Astrocyte (in vitro differentiated cells and primary cell): ENCODE data around the gene FAM234B. TPM values are rescaled to one million over a fixed set of nuclear protein-coding genes. Genes with fewer than 3 reads are reported as not detected.

Experiments
- DNase-seq: peaks from one replicate; pipeline ENCODE4 v3.0.0-alpha.2; 2010; ENCODE audit warnings: low read depth
- FAIRE-seq: peaks from 2 replicates; lab custom pipeline; 2011; peaks lifted over from hg19 to GRCh38; lab: Jason Lieb, UNC
- H2AFZ ChIP-seq: 2 replicates; pipeline ENCODE4 v1.6.0; 2012; ENCODE audit warnings: low read depth, low read length, inconsistent platforms
- H3K27ac ChIP-seq: 2 replicates; pipeline ENCODE4 v1.5.1; 2011; ENCODE audit warnings: low read depth, low read length, inconsistent platforms
- H3K27me3 ChIP-seq: 2 replicates; pipeline ENCODE4 v1.6.0; 2011; ENCODE audit warnings: low read length, inconsistent platforms; ENCODE audit not compliant: insufficient read depth
- H3K36me3 ChIP-seq: 2 replicates; pipeline ENCODE4 v1.5.1; 2011; ENCODE audit warnings: low read length, inconsistent platforms; ENCODE audit not compliant: insufficient read depth
- H3K4me1 ChIP-seq: 2 replicates; pipeline ENCODE4 v1.5.1; 2011; ENCODE audit warnings: low read length, inconsistent platforms; ENCODE audit not compliant: insufficient read depth
- H3K4me2 ChIP-seq: 2 replicates; pipeline ENCODE4 v1.6.0; 2012; ENCODE audit warnings: low read length, inconsistent platforms
- H3K4me3 ChIP-seq: 2 replicates; pipeline ENCODE4 v1.5.1; 2011; ENCODE audit warnings: low read depth, mild to moderate bottlenecking, low read length, inconsistent platforms; ENCODE audit not compliant: insufficient read depth
- H3K79me2 ChIP-seq: 2 replicates; pipeline ENCODE4 v1.6.0; 2012; ENCODE audit warnings: mild to moderate bottlenecking, low read length, inconsistent platforms; ENCODE audit not compliant: insufficient read depth
- H3K9ac ChIP-seq: 2 replicates; pipeline ENCODE4 v1.6.0; 2012; ENCODE audit warnings: mild to moderate bottlenecking, low read length, inconsistent platforms
- H3K9me3 ChIP-seq: 2 replicates; pipeline ENCODE4 v1.5.1; 2012; ENCODE audit warnings: low read depth, mild to moderate bottlenecking, low read length, inconsistent platforms; ENCODE audit not compliant: insufficient read depth
- H4K20me1 ChIP-seq: 2 replicates; pipeline ENCODE4 v1.6.0; 2012; ENCODE audit warnings: low read length, inconsistent platforms; ENCODE audit not compliant: insufficient read depth
- H3K27ac Mint-ChIP-seq: one replicate; pipeline ENCODE4 v1.8.0; 2021; ENCODE audit warnings: mild to moderate bottlenecking, mixed read lengths; ENCODE audit not compliant: unreplicated experiment
- H3K27me3 Mint-ChIP-seq: one replicate; pipeline ENCODE4 v1.8.0; 2021; ENCODE audit warnings: low read depth, mixed read lengths; ENCODE audit not compliant: unreplicated experiment
- H3K36me3 Mint-ChIP-seq: one replicate; pipeline ENCODE4 v1.8.0; 2021; ENCODE audit warnings: low read depth, mixed read lengths; ENCODE audit not compliant: unreplicated experiment
- H3K4me1 Mint-ChIP-seq: one replicate; pipeline ENCODE4 v1.8.0; 2021; ENCODE audit warnings: low read depth, mixed read lengths; ENCODE audit not compliant: unreplicated experiment
- H3K4me3 Mint-ChIP-seq: one replicate; pipeline ENCODE4 v1.8.0; 2021; ENCODE audit warnings: mild to moderate bottlenecking, moderate library complexity, mixed read lengths; ENCODE audit not compliant: unreplicated experiment
- H3K9me3 Mint-ChIP-seq: one replicate; pipeline ENCODE4 v1.8.0; 2021; ENCODE audit warnings: mild to moderate bottlenecking, mixed read lengths; ENCODE audit not compliant: unreplicated experiment
- CTCF ChIP-seq: IDR thresholded peaks from 2 replicates; pipeline ENCODE4 v1.5.1; 2011; ENCODE audit warnings: low read depth, mild to moderate bottlenecking, inconsistent platforms, low read length, moderate library complexity; ENCODE audit not compliant: insufficient read depth
- EZH2 ChIP-seq: IDR thresholded peaks from 2 replicates; pipeline ENCODE4 v1.6.1; 2012; ENCODE audit warnings: mild to moderate bottlenecking, low read length, inconsistent platforms; ENCODE audit not compliant: insufficient read depth
- total RNA-seq: library from RNA; stranded (reverse); gene quantifications from 2 replicates; pipeline ENCODE4 v1.2.1, GENCODE V29; 2021

FAM234B gene
- total RNA-seq, 1 donor from 2014 or later = 6.2 TPM

GRCh38 chr12:13127444-13127843 is 83.3 kb downstream of the FAM234B start:
- Mint-ChIP-seq H3K9me3 (peaks cover 2% of the 10 kb centered on the region), H3K27me3 (no peaks in the 10 kb centered on the region), H3K36me3 (no peaks in the 10 kb centered on the region), H3K4me1 (peaks cover 21% of the 10 kb centered on the region), H3K4me3 (no peak overlapping the region), H3K27ac (no peak overlapping the region)
- no peaks in the 10 kb centered on the region for H3K36me3 ChIP-seq
- peaks cover 12% of the 10 kb centered on the region for H3K4me1 ChIP-seq
- no peaks in the 10 kb centered on the region for H4K20me1 ChIP-seq
- H2AFZ ChIP-seq = no peak overlapping the region
- no peaks in the 10 kb centered on the region for H3K79me2 ChIP-seq
- H3K9ac ChIP-seq = no peak overlapping the region
- H3K4me3 ChIP-seq = no peak overlapping the region
- TF ChIP-seq EZH2 (no peak), CTCF (no peak)
- no peak overlapping the region for H3K4me2 ChIP-seq
- FAIRE-seq = no peak
- no peak for DNase-seq
- no peaks in the 10 kb centered on the region for H3K9me3 ChIP-seq
- H3K27ac ChIP-seq = no peak overlapping the region
- H3K27me3 ChIP-seq = no peaks in the 10 kb centered on the region

GRCh38 chr12:13128291-13128965 is 84.2 kb downstream of the FAM234B start:
- Histone ChIP-seq H3K27ac (no peak overlapping the region), H2AFZ (no peak overlapping the region), H3K9me3 (no peaks in the 10 kb centered on the region), H3K9ac (no peak overlapping the region), H3K27me3 (no peaks in the 10 kb centered on the region), H3K36me3 (no peaks in the 10 kb centered on the region), H3K4me3 (no peak overlapping the region), H3K4me2 (no peak overlapping the region), H3K79me2 (no peaks in the 10 kb centered on the region), H4K20me1 (no peaks in the 10 kb centered on the region), H3K4me1 (peaks cover 12% of the 10 kb centered on the region)
- DNase-seq = no peak
- FAIRE-seq = no peak
- Mint-ChIP-seq H3K27me3 (no peaks in the 10 kb centered on the region), H3K27ac (no peak overlapping the region), H3K4me3 (no peak overlapping the region), H3K9me3 (no peaks in the 10 kb centered on the region), H3K36me3 (no peaks in the 10 kb centered on the region), H3K4me1 (peaks cover 24% of the 10 kb centered on the region)
- no peak for TF ChIP-seq EZH2
- no peak for TF ChIP-seq CTCF

- H3K9me3 Mint-ChIP-seq = no peaks in the 10 kb centered on the region
- Histone ChIP-seq H3K36me3 (no peaks in the 10 kb centered on the region), H3K9ac (no peak overlapping the region), H3K4me1 (peaks cover 12% of the 10 kb centered on the region), H3K79me2 (no peaks in the 10 kb centered on the region), H3K4me3 (no peak overlapping the region), H3K27me3 (no peaks in the 10 kb centered on the region), H4K20me1 (no peaks in the 10 kb centered on the region), H2AFZ (no peak overlapping the region), H3K4me2 (peak overlapping the region; percentile 33), H3K27ac (no peak overlapping the region), H3K9me3 (no peaks in the 10 kb centered on the region)
- no peak overlapping the region for H3K4me3 Mint-ChIP-seq
- DNase-seq (no peak), FAIRE-seq (peak; percentile 68)
- TF ChIP-seq CTCF (no peak), EZH2 (no peak)
- no peak overlapping the region for H3K27ac Mint-ChIP-seq
- no peaks in the 10 kb centered on the region for H3K27me3 Mint-ChIP-seq
- peaks cover 20% of the 10 kb centered on the region for H3K4me1 Mint-ChIP-seq
- no peaks in the 10 kb centered on the region for H3K36me3 Mint-ChIP-seq
Observed at GRCh38 chr12:13130981-13131380, 86.8 kb downstream of the FAM234B start.
